ENCODE measurements around the gene TRMT11.

The TRMT11 gene

GRCh38 chr6:126041516-126041915, 55.2 kb downstream of the TRMT11 start:
- TF ChIP-seq, protein P1, sequence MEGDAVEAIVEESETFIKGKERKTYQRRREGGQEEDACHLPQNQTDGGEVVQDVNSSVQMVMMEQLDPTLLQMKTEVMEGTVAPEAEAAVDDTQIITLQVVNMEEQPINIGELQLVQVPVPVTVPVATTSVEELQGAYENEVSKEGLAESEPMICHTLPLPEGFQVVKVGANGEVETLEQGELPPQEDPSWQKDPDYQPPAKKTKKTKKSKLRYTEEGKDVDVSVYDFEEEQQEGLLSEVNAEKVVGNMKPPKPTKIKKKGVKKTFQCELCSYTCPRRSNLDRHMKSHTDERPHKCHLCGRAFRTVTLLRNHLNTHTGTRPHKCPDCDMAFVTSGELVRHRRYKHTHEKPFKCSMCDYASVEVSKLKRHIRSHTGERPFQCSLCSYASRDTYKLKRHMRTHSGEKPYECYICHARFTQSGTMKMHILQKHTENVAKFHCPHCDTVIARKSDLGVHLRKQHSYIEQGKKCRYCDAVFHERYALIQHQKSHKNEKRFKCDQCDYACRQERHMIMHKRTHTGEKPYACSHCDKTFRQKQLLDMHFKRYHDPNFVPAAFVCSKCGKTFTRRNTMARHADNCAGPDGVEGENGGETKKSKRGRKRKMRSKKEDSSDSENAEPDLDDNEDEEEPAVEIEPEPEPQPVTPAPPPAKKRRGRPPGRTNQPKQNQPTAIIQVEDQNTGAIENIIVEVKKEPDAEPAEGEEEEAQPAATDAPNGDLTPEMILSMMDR (conservative IDR thresholded peaks at IDR 0.05; ENCODE audit: low read depth) = no peak
- DNase-seq (ENCODE audit: low spot score) = no peak
- CTCF ChIA-PET = no interaction called here
- POLR2A ChIA-PET (ENCODE audit: low non-redundant PET) = no interaction called here
- H3K27ac ChIP-seq = no peak overlapping the region

DNA sequence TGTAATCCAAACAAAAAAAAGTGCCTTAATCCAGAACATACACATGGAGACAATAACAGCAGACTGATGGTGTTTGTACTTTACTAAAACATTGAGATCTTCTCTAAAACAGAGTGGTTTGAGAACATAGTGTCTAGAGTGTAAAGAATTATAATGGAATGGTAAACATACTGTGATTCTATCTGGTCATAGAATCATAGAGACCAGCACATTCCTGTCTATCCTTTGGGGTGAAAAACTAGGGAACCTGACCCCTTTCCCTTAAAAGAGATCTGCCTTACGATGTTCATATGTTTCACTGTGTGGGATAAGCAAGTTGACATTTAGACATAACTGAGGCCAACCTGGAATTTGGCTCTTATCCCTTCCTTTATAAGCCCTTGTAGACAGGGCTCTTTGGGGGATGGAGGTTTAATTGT, 55.7 kb downstream of the TRMT11 start:
- TF ChIP-seq, protein P1 (conservative IDR thresholded peaks at IDR 0.05; ENCODE audit: low read depth) = no peak
- ChIA-PET CTCF (interaction anchor here (0.7 kb wide), 1 partner anchor 381 kb away, joined by 4 read pairs; no protein-coding TSS in a partner anchor), POLR2A (ENCODE audit: low non-redundant PET) (no interaction called here)
- no peak overlapping the region for H3K27ac ChIP-seq
- no peak for DNase-seq (ENCODE audit: low spot score)

- TF ChIP-seq, protein P1 (conservative IDR thresholded peaks at IDR 0.05; ENCODE audit: low read depth) = no peak
- DNase-seq (ENCODE audit: low spot score) = no peak
- POLR2A ChIA-PET (ENCODE audit: low non-redundant PET) = interaction anchor here (0.5 kb wide), 1 partner anchor 24 kb away, joined by 3 read pairs; no protein-coding TSS in a partner anchor
- CTCF ChIA-PET = interaction anchor here (0.7 kb wide), 1 partner anchor 16 kb away, joined by 3 read pairs; no protein-coding TSS in a partner anchor
- no peak overlapping the region for H3K27ac ChIP-seq
Observed at GRCh38 chr6:126047648-126048047, 61.3 kb downstream of the TRMT11 start.

DNA sequence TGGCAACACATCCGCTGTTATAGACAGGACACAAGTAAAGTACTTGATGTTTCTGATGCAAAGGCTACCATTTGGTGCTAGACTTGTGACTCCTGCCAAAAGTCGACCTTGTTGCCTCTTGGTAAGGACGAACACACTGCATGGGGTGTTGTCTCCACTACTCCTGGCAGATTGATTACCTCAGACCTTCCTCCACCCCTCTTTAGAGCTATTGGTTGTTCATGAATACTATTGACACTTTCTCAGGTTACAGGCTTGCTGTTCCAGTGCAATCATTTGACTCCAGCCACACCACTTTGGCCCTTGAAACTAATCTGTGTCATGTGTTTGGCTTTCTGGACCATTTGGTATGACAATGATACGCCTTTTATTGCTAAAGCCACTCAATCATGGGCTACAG, 62.3 kb downstream of the TRMT11 start:
- no peak for DNase-seq (ENCODE audit: low spot score)
- TF ChIP-seq, protein P1 (conservative IDR thresholded peaks at IDR 0.05; ENCODE audit: low read depth) = no peak
- CTCF ChIA-PET = interaction anchor here (0.5 kb wide), 1 partner anchor 168 kb away, joined by 3 read pairs; no protein-coding TSS in a partner anchor
- POLR2A ChIA-PET (ENCODE audit: low non-redundant PET) = no interaction called here
- no peak overlapping the region for H3K27ac ChIP-seq

DNA sequence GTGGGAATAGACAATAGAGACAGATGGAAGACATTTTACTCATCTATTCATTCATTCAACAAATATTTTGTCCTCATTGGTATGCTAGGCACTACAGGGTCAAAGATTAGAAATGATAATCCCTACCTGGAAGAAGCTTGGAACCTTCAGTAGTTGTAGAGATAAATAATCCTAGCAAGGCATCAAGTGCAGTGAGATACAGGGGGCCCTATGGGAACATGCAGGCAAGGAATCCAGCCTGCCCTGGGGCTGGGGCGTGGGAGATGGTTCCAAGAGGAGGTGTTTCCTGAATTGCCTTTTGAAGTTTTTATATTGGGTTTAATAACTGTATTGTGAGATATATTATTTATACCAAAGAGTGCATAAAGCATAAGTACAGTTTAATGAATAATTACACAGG, 64.5 kb downstream of the TRMT11 start:
- TF ChIP-seq, protein P1 (conservative IDR thresholded peaks at IDR 0.05; ENCODE audit: low read depth) = no peak
- POLR2A ChIA-PET (ENCODE audit: low non-redundant PET) = no interaction called here

DNA sequence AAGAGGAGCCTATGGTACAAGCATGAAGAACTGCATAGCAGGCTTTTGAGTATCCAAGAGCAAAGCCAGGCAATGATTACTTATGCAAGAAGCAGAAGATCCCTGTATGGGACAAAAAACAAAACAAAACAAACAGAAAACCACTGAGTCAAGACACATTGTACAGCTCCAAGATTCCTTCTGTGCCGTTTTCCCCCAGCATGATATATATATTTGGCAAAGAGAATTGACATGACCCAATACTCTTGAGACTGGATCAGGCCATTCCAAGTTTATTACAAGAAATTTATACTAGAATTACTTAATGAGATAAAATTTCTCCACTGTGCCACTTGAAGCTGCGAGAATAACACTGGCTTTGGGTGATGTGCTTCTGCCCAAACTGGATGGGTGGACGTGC, 65.5 kb downstream of the TRMT11 start:
- TF ChIP-seq, protein P1 (conservative IDR thresholded peaks at IDR 0.05; ENCODE audit: low read depth) = no peak
- no peak for DNase-seq (ENCODE audit: low spot score)
- POLR2A ChIA-PET (ENCODE audit: low non-redundant PET) = no interaction called here
- CTCF ChIA-PET = no interaction called here
- H3K27ac ChIP-seq = no peak overlapping the region

More for the DNA sequence above, 64.5 kb downstream of the TRMT11 start:
- no peak overlapping the region for H3K27ac ChIP-seq
- CTCF ChIA-PET = no interaction called here
- no peak for DNase-seq (ENCODE audit: low spot score)

Measured in RWPE1 (cell line).